Mucosa of rectum (tissue), 2 donors: Measurements from ENCODE around the gene MAP1LC3B2.

Experiments
- H3K27ac ChIP-seq, 2 donors: one replicate each; pipeline ENCODE4 v1.7.0; 2013; ENCODE audit warnings: inconsistent platforms in 2 of 2, low read depth in 2 of 2, low read length in 2 of 2
- H3K27me3 ChIP-seq, 2 donors: one replicate each; pipeline ENCODE4 v1.7.0; 2013; ENCODE audit warnings: low read length in 2 of 2; ENCODE audit not compliant: control insufficient read depth in 2 of 2, insufficient read depth in 2 of 2
- H3K36me3 ChIP-seq, 2 donors: one replicate each; pipeline ENCODE4 v1.7.0; 2013; ENCODE audit warnings: low read length in 2 of 2; ENCODE audit not compliant: control insufficient read depth in 2 of 2, insufficient read depth in 2 of 2
- H3K4me1 ChIP-seq, 2 donors: one replicate each; pipeline ENCODE4 v1.7.0; 2013; ENCODE audit warnings: low read length in 2 of 2, mild to moderate bottlenecking in 1 of 2; ENCODE audit not compliant: control insufficient read depth in 2 of 2, insufficient read depth in 2 of 2
- H3K4me3 ChIP-seq, 2 donors: one replicate each; pipeline ENCODE4 v1.7.0; 2013; ENCODE audit warnings: low read length in 2 of 2
- H3K9ac ChIP-seq, 2 donors: one replicate each; pipeline ENCODE4 v1.7.0; 2013; ENCODE audit warnings: low read length in 2 of 2, low read depth in 1 of 2, mild to moderate bottlenecking in 1 of 2
- H3K9me3 ChIP-seq, 2 donors: one replicate each; pipeline ENCODE4 v1.7.0; 2013; ENCODE audit warnings: low read length in 2 of 2; ENCODE audit not compliant: control insufficient read depth in 2 of 2
- donor health status: healthy.
- donor health status: Normal muscosa, but diverticular disease.

MAP1LC3B2 gene

GRCh38 chr12:116559162-116559935, at the start of gene MAP1LC3B2:
Gene MAP1LC3B2, plus strand, starts transcription at chr12:116559381. Its CDS starts 16,562 bp downstream, at chr12:116575943.
- Histone ChIP-seq H3K9ac (peak within 1 kb of the TSS; percentile 3 to 44), H3K36me3 (no peaks in the 10 kb centered on the region), H3K4me3 (peak within 1 kb of the TSS; percentile 27 to 63), H3K9me3 (no peaks in the 10 kb centered on the region), H3K27me3 (no peaks in the 10 kb centered on the region), H3K4me1 (peaks cover 10 to 12% of the 10 kb centered on the region in 2 donors), H3K27ac (peak within 1 kb of the TSS; percentile 71 to 79)

GRCh38 chr12:116513944-116514343, 45.2 kb upstream of the MAP1LC3B2 start:
- H3K27ac ChIP-seq: no peak overlapping the region
- H3K4me3 ChIP-seq: no peak overlapping the region
- H3K4me1 ChIP-seq: no peaks in the 10 kb centered on the region
- H3K9ac ChIP-seq: no peak overlapping the region
- no peaks in the 10 kb centered on the region for H3K36me3 ChIP-seq
- H3K27me3 ChIP-seq: no peaks in the 10 kb centered on the region
- H3K9me3 ChIP-seq: no peaks in the 10 kb centered on the region

- H3K27me3 ChIP-seq: no peaks in the 10 kb centered on the region
- H3K9me3 ChIP-seq: no peaks in the 10 kb centered on the region
- H3K27ac ChIP-seq: no peak overlapping the region
- no peak overlapping the region for H3K9ac ChIP-seq
- H3K36me3 ChIP-seq: no peaks in the 10 kb centered on the region
- H3K4me1 ChIP-seq: no peaks in the 10 kb centered on the region
- no peak overlapping the region for H3K4me3 ChIP-seq
Measured at GRCh38 chr12:116515684-116516083, 43.5 kb upstream of the MAP1LC3B2 start.

- H3K9me3 ChIP-seq: no peaks in the 10 kb centered on the region
- no peak overlapping the region for H3K9ac ChIP-seq
- H3K27me3 ChIP-seq: peaks cover 0 to 3% of the 10 kb centered on the region in 2 donors
- peaks cover 0 to 3% of the 10 kb centered on the region in 2 donors for H3K4me1 ChIP-seq
- H3K4me3 ChIP-seq: no peak overlapping the region
- H3K27ac ChIP-seq: no peak overlapping the region
- H3K36me3 ChIP-seq: no peaks in the 10 kb centered on the region
Measured at GRCh38 chr12:116516657-116517056, 42.5 kb upstream of the MAP1LC3B2 start.

- H3K36me3 ChIP-seq: no peaks in the 10 kb centered on the region
- H3K9ac ChIP-seq: no peak overlapping the region
- no peak overlapping the region for H3K27ac ChIP-seq
- peaks cover 0 to 3% of the 10 kb centered on the region in 2 donors for H3K4me1 ChIP-seq
- no peaks in the 10 kb centered on the region for H3K9me3 ChIP-seq
- no peak overlapping the region for H3K4me3 ChIP-seq
- H3K27me3 ChIP-seq: peaks cover 0 to 3% of the 10 kb centered on the region in 2 donors
Measured at GRCh38 chr12:116517431-116518045, 41.6 kb upstream of the MAP1LC3B2 start.

GRCh38 chr12:116520225-116520760, 38.9 kb upstream of the MAP1LC3B2 start:
- Histone ChIP-seq H3K9ac (no peak overlapping the region), H3K36me3 (no peaks in the 10 kb centered on the region), H3K27ac (no peak overlapping the region), H3K4me1 (peaks cover 0 to 3% of the 10 kb centered on the region in 2 donors), H3K27me3 (peaks cover 0 to 3% of the 10 kb centered on the region in 2 donors), H3K4me3 (no peak overlapping the region), H3K9me3 (no peaks in the 10 kb centered on the region)

- Histone ChIP-seq H3K4me3 (peak overlapping the region in 1 of 2 donors; percentile 13), H3K36me3 (no peaks in the 10 kb centered on the region), H3K4me1 (peaks cover 0 to 7% of the 10 kb centered on the region in 2 donors), H3K27me3 (peaks cover 0 to 3% of the 10 kb centered on the region in 2 donors), H3K9ac (no peak overlapping the region), H3K9me3 (no peaks in the 10 kb centered on the region), H3K27ac (no peak overlapping the region)
Measured at GRCh38 chr12:116520801-116521471, 38.2 kb upstream of the MAP1LC3B2 start.

- H3K4me3 ChIP-seq: no peak overlapping the region
- H3K27ac ChIP-seq: no peak overlapping the region
- H3K9ac ChIP-seq: no peak overlapping the region
- no peaks in the 10 kb centered on the region for H3K36me3 ChIP-seq
- peaks cover 0 to 3% of the 10 kb centered on the region in 2 donors for H3K27me3 ChIP-seq
- no peaks in the 10 kb centered on the region for H3K9me3 ChIP-seq
- H3K4me1 ChIP-seq: peaks cover 0 to 12% of the 10 kb centered on the region in 2 donors
Measured at GRCh38 chr12:116524311-116524710, 34.9 kb upstream of the MAP1LC3B2 start.

- Histone ChIP-seq H3K36me3 (no peaks in the 10 kb centered on the region), H3K9me3 (no peaks in the 10 kb centered on the region), H3K4me3 (no peak overlapping the region), H3K27ac (peak overlapping the region in 1 of 2 donors; percentile 55), H3K27me3 (peaks cover 0 to 3% of the 10 kb centered on the region in 2 donors), H3K9ac (no peak overlapping the region), H3K4me1 (peaks cover 0 to 12% of the 10 kb centered on the region in 2 donors)
Measured at GRCh38 chr12:116524964-116525379, 34.2 kb upstream of the MAP1LC3B2 start.
